ENCODE data around the gene PCDH12.

DNA sequence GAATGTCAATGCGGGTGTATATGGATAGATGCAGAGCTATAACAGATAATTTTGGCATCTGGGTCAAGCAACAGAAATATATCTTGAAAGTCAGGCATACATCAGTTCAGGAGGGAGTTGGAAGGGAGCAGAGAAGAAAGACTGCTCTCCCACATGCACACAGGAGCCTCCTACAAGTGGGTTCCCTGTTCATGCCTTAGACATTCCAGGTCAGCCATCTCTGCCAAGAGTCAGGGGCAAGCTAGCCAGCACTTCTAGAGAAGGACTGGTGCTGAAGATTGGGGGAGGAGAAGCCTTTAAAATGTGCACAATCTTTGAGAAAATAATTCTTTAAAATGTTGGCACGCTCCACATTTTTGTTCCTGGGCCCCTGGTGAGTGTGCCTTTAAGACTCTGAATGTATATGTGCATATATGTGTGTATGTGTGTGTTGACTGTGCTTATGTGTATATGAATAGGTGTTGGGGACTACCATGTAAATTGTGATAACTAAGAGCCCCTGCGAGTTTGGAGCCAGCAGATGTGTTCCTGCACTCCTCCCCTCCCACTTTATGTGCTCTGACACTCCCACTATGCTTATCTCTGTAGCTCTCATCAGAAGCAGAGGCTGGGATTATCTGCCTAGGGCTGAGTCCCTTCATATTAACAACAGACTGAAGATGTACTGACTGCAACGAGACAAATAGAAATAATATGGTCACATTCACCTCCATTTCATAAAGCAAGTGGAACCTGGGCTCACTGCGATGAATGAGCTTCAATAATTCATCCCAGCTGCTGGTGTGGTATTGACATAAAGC lies 55.8 kb downstream of the PCDH12 start:
- TF ChIP-seq, protein P1, sequence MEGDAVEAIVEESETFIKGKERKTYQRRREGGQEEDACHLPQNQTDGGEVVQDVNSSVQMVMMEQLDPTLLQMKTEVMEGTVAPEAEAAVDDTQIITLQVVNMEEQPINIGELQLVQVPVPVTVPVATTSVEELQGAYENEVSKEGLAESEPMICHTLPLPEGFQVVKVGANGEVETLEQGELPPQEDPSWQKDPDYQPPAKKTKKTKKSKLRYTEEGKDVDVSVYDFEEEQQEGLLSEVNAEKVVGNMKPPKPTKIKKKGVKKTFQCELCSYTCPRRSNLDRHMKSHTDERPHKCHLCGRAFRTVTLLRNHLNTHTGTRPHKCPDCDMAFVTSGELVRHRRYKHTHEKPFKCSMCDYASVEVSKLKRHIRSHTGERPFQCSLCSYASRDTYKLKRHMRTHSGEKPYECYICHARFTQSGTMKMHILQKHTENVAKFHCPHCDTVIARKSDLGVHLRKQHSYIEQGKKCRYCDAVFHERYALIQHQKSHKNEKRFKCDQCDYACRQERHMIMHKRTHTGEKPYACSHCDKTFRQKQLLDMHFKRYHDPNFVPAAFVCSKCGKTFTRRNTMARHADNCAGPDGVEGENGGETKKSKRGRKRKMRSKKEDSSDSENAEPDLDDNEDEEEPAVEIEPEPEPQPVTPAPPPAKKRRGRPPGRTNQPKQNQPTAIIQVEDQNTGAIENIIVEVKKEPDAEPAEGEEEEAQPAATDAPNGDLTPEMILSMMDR (IDR thresholded peaks at IDR 0.05; ENCODE audit: control extremely low read depth in 1 of 3, insufficient read depth in 1 of 3, low read depth in 1 of 3, low read length in 3 of 3) = no peak
- no peak for TF ChIP-seq SAP30 (IDR thresholded peaks at IDR 0.05; ENCODE audit: insufficient read depth, insufficient replicate concordance, low read length)
- no peak for TF ChIP-seq GABPA (IDR thresholded peaks at IDR 0.05; ENCODE audit: borderline replicate concordance, insufficient read depth, low read length)
